Spleen (tissue), 7 donors: ENCODE measurements around the gene MEIG1.

Experiments
- CTCF ChIP-seq, 11 experiments: fragments of 200-600 bp in 7 of 11; fragments of 450-650 bp in 4 of 11; sonication (generic) in 4 of 11; IDR thresholded peaks in 8 of 11; conservative IDR thresholded peaks in 3 of 11; 1 replicate in 7 of 11; 2 replicates in 4 of 11; pipeline versions ENCODE4 v1.4.0 to v1.8.0; 2016 to 2021; ENCODE audit warnings: antibody characterized with exemption in 11 of 11, inconsistent platforms in 4 of 11, mild to moderate bottlenecking in 1 of 11
- POLR2AphosphoS5 ChIP-seq, 3 donors: sonication (generic); formaldehyde crosslinking; IDR thresholded peaks; one replicate each; pipeline ENCODE4 v1.5.1; 2017; ENCODE audit warnings: antibody characterized with exemption in 3 of 3
- donor health status: DM: no; HTN: no; CAD: no; lungs with moderate emphysema.
- donor health status: DM: no; HTN: no; CAD: no.
- donor health status: DM: no; HTN: no; CAD: no.

GRCh38 chr10:14949291-14949690 lies 9.9 kb upstream of the MEIG1 start:
- TF ChIP-seq POLR2AphosphoS5 (IDR thresholded peaks at IDR 0.05), result no peak
- no peak for TF ChIP-seq CTCF (IDR thresholded peaks at IDR 0.05 in 8 of 11, conservative IDR thresholded peaks at IDR 0.05 in 3 of 11)
